Measurements from ENCODE around the gene NME9.

Gene NME9

GRCh38 chr3:138361561-138361971, 31.9 kb upstream of the NME9 start:
- no peak for DNase-seq

GRCh38 chr3:138360869-138361525, 31.3 kb upstream of the NME9 start:
- DNase-seq, result no peak

GRCh38 chr3:138359919-138360868, 30.5 kb upstream of the NME9 start:
- no peak for DNase-seq

GRCh38 chr3:138359148-138359918, 29.7 kb upstream of the NME9 start:
- DNase-seq, result no peak

- DNase-seq, result no peak
These were observed 27.2 kb upstream of the NME9 start for GRCh38 chr3:138356730-138357405.

GRCh38 chr3:138355071-138355470, 25.4 kb upstream of the NME9 start:
- DNase-seq, result no peak

GRCh38 chr3:138354376-138354775, 24.7 kb upstream of the NME9 start:
- DNase-seq, result no peak

GRCh38 chr3:138351916-138352550, 22.4 kb upstream of the NME9 start:
- DNase-seq, result no peak

- no peak for DNase-seq
These were observed 21.5 kb upstream of the NME9 start for GRCh38 chr3:138351151-138351550.

GRCh38 chr3:138349926-138350665, 20.4 kb upstream of the NME9 start:
- DNase-seq, result no peak

GRCh38 chr3:138348754-138349739, 19.4 kb upstream of the NME9 start:
- peak in 1 of 2 experiments; percentile 12 for DNase-seq

GRCh38 chr3:138347960-138348753, 18.5 kb upstream of the NME9 start, which contains the start of gene MRAS:
Gene MRAS (plus strand): TSS chr3:138348579. CDS start chr3:138372884, 24,305 bp downstream.
- peak; percentile 27 to 38 for DNase-seq

- no peak for DNase-seq
These were observed 15.1 kb upstream of the NME9 start for GRCh38 chr3:138344754-138345153.

- DNase-seq, result no peak
These were observed 10.9 kb upstream of the NME9 start for GRCh38 chr3:138340511-138340910.

GRCh38 chr3:138338811-138339210, 9.2 kb upstream of the NME9 start:
- DNase-seq, result no peak

GRCh38 chr3:138338244-138338643, 8.6 kb upstream of the NME9 start:
- DNase-seq, result no peak

- DNase-seq, result no peak
These were observed 6.9 kb upstream of the NME9 start for GRCh38 chr3:138336454-138336999.

- no peak for DNase-seq
These were observed 5.0 kb upstream of the NME9 start for GRCh38 chr3:138334608-138335007.

All from activated CD4-positive, alpha-beta T cell treated with anti-CD3 and anti-CD28 coated beads, Interleukin-2, amount 50 U/mL, for 48 hours (primary cell).